Ishikawa (cell line): Measurements from ENCODE around the gene FER.

ENCODE experiments used
- CEBPB ChIP-seq: IDR thresholded peaks from 2 replicates; pipeline ENCODE4 v1.6.1; 2012
- CREB1 ChIP-seq: IDR thresholded peaks from 2 replicates; pipeline ENCODE4 v1.6.1; 2012; ENCODE audit warnings: low read depth
- EGR1 ChIP-seq: IDR thresholded peaks from 2 replicates; pipeline ENCODE4 v1.6.1; 2012
- EP300 ChIP-seq: IDR thresholded peaks from 2 replicates; pipeline ENCODE4 v1.6.1; 2012; ENCODE audit warnings: borderline replicate concordance
- FOXM1 ChIP-seq: IDR thresholded peaks from 2 replicates; pipeline ENCODE4 v1.6.1; 2012; ENCODE audit warnings: low read depth, borderline replicate concordance
- NFIC ChIP-seq: IDR thresholded peaks from 2 replicates; pipeline ENCODE4 v1.6.1; 2012
- RAD21 ChIP-seq: IDR thresholded peaks from 2 replicates; pipeline ENCODE4 v1.6.1; 2012; ENCODE audit warnings: low read depth
- TAF1 ChIP-seq: IDR thresholded peaks from 2 replicates; pipeline ENCODE4 v1.6.1; 2012; ENCODE audit warnings: low read depth, mild to moderate bottlenecking
- TCF12 ChIP-seq: IDR thresholded peaks from 2 replicates; pipeline ENCODE4 v1.6.1; 2012; ENCODE audit warnings: low read depth
- TEAD4 ChIP-seq: IDR thresholded peaks from 2 replicates; pipeline ENCODE4 v1.6.1; 2012
- YY1 ChIP-seq: IDR thresholded peaks from 2 replicates; pipeline ENCODE4 v1.6.1; 2012; ENCODE audit warnings: low read depth
- ZBTB7A ChIP-seq: IDR thresholded peaks from 2 replicates; pipeline ENCODE4 v1.6.1; 2012; ENCODE audit warnings: low read depth
- TF ChIP-seq, protein P1 (sequence below): IDR thresholded peaks from 2 replicates; pipeline ENCODE4 v1.6.1; 2012
- TF ChIP-seq, protein P2 (sequence below): IDR thresholded peaks from 2 replicates; pipeline ENCODE4 v1.6.1; 2012
- TF ChIP-seq, protein P3 (sequence below): IDR thresholded peaks from 2 replicates; pipeline ENCODE4 v1.6.1; 2012; ENCODE audit warnings: low read depth, mild to moderate bottlenecking

Gene FER

DNA sequence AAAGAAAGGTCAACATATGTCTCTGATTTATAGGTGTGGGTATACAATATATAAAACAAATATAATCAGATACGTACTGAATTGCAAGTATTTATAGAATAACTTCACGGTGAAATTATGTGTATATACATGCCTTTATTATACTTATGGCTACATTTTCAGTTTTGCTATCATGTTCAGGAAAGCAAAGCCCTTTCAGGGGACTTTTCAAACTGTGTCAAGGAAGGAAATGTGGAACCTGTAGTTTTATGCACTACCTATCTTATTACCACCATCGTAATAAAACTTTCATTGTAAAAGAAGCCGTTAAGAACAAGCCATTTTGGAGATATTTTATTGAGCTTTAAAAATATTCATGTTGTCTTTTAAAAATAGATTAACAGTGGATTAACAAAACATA, 404.9 kb downstream of the FER start:
- TF ChIP-seq FOXM1 = no peak
- TF ChIP-seq YY1 = no peak
- TF ChIP-seq TEAD4 = no peak
- TF ChIP-seq TCF12 = no peak
- no peak for TF ChIP-seq ZBTB7A
- TF ChIP-seq EP300 = no peak
- TF ChIP-seq EGR1 = no peak
- TF ChIP-seq CEBPB = no peak
- no peak for TF ChIP-seq NFIC
- no peak for TF ChIP-seq CREB1
- TF ChIP-seq, protein P1, sequence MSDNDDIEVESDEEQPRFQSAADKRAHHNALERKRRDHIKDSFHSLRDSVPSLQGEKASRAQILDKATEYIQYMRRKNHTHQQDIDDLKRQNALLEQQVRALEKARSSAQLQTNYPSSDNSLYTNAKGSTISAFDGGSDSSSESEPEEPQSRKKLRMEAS = no peak
- TF ChIP-seq, protein P2, sequence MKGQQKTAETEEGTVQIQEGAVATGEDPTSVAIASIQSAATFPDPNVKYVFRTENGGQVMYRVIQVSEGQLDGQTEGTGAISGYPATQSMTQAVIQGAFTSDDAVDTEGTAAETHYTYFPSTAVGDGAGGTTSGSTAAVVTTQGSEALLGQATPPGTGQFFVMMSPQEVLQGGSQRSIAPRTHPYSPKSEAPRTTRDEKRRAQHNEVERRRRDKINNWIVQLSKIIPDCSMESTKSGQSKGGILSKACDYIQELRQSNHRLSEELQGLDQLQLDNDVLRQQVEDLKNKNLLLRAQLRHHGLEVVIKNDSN = no peak
- TF ChIP-seq, protein P3, sequence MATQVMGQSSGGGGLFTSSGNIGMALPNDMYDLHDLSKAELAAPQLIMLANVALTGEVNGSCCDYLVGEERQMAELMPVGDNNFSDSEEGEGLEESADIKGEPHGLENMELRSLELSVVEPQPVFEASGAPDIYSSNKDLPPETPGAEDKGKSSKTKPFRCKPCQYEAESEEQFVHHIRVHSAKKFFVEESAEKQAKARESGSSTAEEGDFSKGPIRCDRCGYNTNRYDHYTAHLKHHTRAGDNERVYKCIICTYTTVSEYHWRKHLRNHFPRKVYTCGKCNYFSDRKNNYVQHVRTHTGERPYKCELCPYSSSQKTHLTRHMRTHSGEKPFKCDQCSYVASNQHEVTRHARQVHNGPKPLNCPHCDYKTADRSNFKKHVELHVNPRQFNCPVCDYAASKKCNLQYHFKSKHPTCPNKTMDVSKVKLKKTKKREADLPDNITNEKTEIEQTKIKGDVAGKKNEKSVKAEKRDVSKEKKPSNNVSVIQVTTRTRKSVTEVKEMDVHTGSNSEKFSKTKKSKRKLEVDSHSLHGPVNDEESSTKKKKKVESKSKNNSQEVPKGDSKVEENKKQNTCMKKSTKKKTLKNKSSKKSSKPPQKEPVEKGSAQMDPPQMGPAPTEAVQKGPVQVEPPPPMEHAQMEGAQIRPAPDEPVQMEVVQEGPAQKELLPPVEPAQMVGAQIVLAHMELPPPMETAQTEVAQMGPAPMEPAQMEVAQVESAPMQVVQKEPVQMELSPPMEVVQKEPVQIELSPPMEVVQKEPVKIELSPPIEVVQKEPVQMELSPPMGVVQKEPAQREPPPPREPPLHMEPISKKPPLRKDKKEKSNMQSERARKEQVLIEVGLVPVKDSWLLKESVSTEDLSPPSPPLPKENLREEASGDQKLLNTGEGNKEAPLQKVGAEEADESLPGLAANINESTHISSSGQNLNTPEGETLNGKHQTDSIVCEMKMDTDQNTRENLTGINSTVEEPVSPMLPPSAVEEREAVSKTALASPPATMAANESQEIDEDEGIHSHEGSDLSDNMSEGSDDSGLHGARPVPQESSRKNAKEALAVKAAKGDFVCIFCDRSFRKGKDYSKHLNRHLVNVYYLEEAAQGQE = no peak
- no peak for TF ChIP-seq RAD21
- TF ChIP-seq TAF1 = no peak

DNA sequence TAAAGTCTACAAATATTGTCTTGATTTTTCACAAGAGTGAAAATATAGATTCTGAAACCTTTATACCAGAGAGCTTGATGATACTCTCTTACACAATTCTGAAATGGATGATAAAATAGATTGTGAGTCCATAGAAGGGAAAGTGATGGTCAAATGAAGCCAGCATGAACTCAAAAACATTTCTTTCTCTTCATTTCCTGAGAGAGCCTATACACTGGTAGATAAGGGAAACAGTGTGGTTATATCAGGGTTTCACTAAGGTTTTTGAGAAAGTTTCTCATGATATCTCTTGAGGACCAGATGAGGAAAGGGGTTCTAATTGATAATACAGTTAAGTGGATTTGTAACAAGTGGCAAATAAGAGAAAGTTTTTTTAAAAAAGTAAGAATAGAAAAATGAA, 407.9 kb downstream of the FER start:
- TF ChIP-seq EGR1 = no peak
- no peak for TF ChIP-seq FOXM1
- TF ChIP-seq TEAD4 = no peak
- TF ChIP-seq ZBTB7A = no peak
- TF ChIP-seq, protein P2 = no peak
- TF ChIP-seq CREB1 = no peak
- no peak for TF ChIP-seq EP300
- TF ChIP-seq NFIC = no peak
- TF ChIP-seq, protein P3 = no peak
- TF ChIP-seq RAD21 = no peak
- no peak for TF ChIP-seq TAF1
- no peak for TF ChIP-seq CEBPB
- TF ChIP-seq TCF12 = no peak
- TF ChIP-seq, protein P1 = no peak
- no peak for TF ChIP-seq YY1

DNA sequence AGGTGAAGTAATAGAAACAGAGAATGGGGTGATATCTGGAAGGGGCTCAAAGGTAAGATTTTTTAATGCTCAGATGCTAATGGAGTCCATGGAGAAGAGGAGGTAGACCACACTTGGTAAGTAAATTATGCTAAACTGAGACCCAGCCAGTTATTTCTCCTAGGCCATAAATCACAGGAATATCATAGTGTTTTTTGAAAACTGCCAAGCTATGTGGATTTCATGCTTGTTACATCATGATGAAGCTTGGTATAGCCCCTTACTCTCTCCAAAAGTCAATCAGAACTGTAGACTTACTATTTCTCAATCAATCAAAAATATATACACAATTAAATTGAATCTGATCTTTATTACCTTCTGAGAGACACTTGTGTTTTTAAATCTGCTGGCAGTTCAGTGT, 409.2 kb downstream of the FER start:
- TF ChIP-seq, protein P3 = no peak
- TF ChIP-seq EP300 = no peak
- TF ChIP-seq TCF12 = no peak
- TF ChIP-seq CEBPB = no peak
- no peak for TF ChIP-seq YY1
- TF ChIP-seq, protein P2 = no peak
- TF ChIP-seq RAD21 = no peak
- no peak for TF ChIP-seq FOXM1
- no peak for TF ChIP-seq TAF1
- TF ChIP-seq, protein P1 = no peak
- TF ChIP-seq NFIC = no peak
- no peak for TF ChIP-seq ZBTB7A
- no peak for TF ChIP-seq TEAD4
- TF ChIP-seq EGR1 = no peak
- TF ChIP-seq CREB1 = no peak

DNA sequence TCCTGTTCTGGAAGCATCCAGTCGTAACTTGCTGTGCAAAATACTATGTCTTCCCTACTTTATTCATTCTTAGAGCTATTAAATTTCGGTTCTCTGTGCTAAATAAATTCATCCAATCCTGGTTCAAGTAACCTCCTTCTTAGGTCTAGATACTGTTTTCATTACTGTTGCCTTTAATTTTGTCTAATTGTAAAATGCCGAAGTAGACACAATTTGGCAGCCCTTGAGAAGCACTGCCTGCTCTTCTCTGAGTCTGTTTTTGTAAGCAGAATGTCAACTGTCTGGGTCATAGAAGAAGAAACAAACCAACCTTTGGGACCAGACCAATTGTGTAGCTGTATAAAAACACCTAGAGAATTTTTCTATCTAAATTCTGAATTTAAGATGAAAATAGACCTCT, 412.8 kb downstream of the FER start:
- no peak for TF ChIP-seq NFIC
- no peak for TF ChIP-seq ZBTB7A
- TF ChIP-seq, protein P3 = no peak
- TF ChIP-seq, protein P1 = no peak
- no peak for TF ChIP-seq TCF12
- no peak for TF ChIP-seq EP300
- TF ChIP-seq, protein P2 = no peak
- no peak for TF ChIP-seq EGR1
- no peak for TF ChIP-seq CREB1
- TF ChIP-seq YY1 = no peak
